ENCODE results near the gene RPL13. TPM values are rescaled to one million over a fixed set of nuclear protein-coding genes. Genes with fewer than 3 reads are reported as not detected.
A peak's percentile ranks its signal among the peaks of the same experiment; 100 is the strongest.

Gene RPL13
- total and polyA plus RNA-seq, 2 of the 13 experiments (the other 11 are each of a cell fraction or from before 2014, with no cell fraction given): 2,988 to 4,411 TPM

- TF ChIP-seq ZNF687 (CRISPR knock-in tag; IDR thresholded peaks at IDR 0.05): peak; percentile 97
- peak; percentile 40; the same call in 1 of the 2 replicates for TF ChIP-seq ZNF768 (CRISPR knock-in tag; IDR thresholded peaks at IDR 0.05)
- no peak for TF ChIP-seq KDM5A (IDR thresholded peaks at IDR 0.05; ENCODE audit: borderline replicate concordance, low read length)
- peak; percentile 73; the same call in 1 of the 2 replicates for TF ChIP-seq ZBTB42 (CRISPR knock-in tag; IDR thresholded peaks at IDR 0.05)
- TF ChIP-seq ZNF292 (CRISPR knock-in tag; IDR thresholded peaks at IDR 0.05; ENCODE audit: borderline replicate concordance, low read depth): peak; percentile 94
- TF ChIP-seq GATAD1 (CRISPR knock-in tag; IDR thresholded peaks at IDR 0.05): peak; percentile 45; the same call in 1 of the 2 replicates
- no peak for TF ChIP-seq HCFC1 (IDR thresholded peaks at IDR 0.05; ENCODE audit: low read depth, low read length)
- no peak for TF ChIP-seq ZNF660 (CRISPR knock-in tag; IDR thresholded peaks at IDR 0.05; ENCODE audit: borderline replicate concordance, low read depth)
- no peak for TF ChIP-seq ZBTB40 (IDR thresholded peaks at IDR 0.05)
- TF ChIP-seq ZBTB40 (CRISPR knock-in tag; IDR thresholded peaks at IDR 0.05): peak; percentile 62
- TF ChIP-seq CEBPB (IDR thresholded peaks at IDR 0.05; ENCODE audit: borderline replicate concordance, low read depth, low read length): no peak
- TF ChIP-seq LBX2 (CRISPR knock-in tag; IDR thresholded peaks at IDR 0.05; ENCODE audit: borderline replicate concordance): no peak
- TF ChIP-seq, protein P1, sequence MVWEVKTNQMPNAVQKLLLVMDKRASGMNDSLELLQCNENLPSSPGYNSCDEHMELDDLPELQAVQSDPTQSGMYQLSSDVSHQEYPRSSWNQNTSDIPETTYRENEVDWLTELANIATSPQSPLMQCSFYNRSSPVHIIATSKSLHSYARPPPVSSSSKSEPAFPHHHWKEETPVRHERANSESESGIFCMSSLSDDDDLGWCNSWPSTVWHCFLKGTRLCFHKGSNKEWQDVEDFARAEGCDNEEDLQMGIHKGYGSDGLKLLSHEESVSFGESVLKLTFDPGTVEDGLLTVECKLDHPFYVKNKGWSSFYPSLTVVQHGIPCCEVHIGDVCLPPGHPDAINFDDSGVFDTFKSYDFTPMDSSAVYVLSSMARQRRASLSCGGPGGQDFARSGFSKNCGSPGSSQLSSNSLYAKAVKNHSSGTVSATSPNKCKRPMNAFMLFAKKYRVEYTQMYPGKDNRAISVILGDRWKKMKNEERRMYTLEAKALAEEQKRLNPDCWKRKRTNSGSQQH (CRISPR knock-in tag; IDR thresholded peaks at IDR 0.05; ENCODE audit: low read depth): peak; percentile 58; the same call in 1 of the 2 replicates
Observed at GRCh38 chr16:89572485-89573205, 12.2 kb downstream of the RPL13 start (continued).
